OCI-LY1 (cell line): ENCODE measurements around the gene PRCP.
"Not testable (repeated sequence)": the region's sequence is repeated elsewhere in the genome, so short reads cannot be mapped to it uniquely, and the experiment has no call there.

Source experiments
- H2AFZ ChIP-seq: fragments of 200-600 bp; sonication (generic), shearing (Covaris generic); 2 replicates; pipeline ENCODE4 v1.6.0; 2014; ENCODE audit warnings: antibody characterized with exemption, mild to moderate bottlenecking, low read length
- H3F3A ChIP-seq: fragments of 200-600 bp; sonication (generic), shearing (Covaris generic); 2 replicates; pipeline ENCODE4 v1.6.0; 2014; ENCODE audit warnings: mild to moderate bottlenecking, antibody characterized with exemption, low read length, moderate library complexity; ENCODE audit not compliant: insufficient read depth
- H3K27ac ChIP-seq: fragments of 200-600 bp; sonication (generic); 2 replicates; pipeline ENCODE4 v1.5.1; 2014; ENCODE audit warnings: low read length, mixed run types, mild to moderate bottlenecking, low read depth; ENCODE audit not compliant: poor library complexity, severe bottlenecking
- H3K27me3 ChIP-seq: fragments of 200-600 bp; sonication (generic); 2 replicates; pipeline ENCODE4 v1.6.0; 2014; ENCODE audit warnings: antibody characterized with exemption, mild to moderate bottlenecking, low read length, moderate library complexity; ENCODE audit not compliant: insufficient read depth
- H3K36me3 ChIP-seq: fragments of 200-600 bp; sonication (generic); 2 replicates; pipeline ENCODE4 v1.6.1; 2014; ENCODE audit warnings: mild to moderate bottlenecking, antibody characterized with exemption, low read length, moderate library complexity, mixed read lengths; ENCODE audit not compliant: insufficient read depth
- H3K4me1 ChIP-seq: fragments of 200-600 bp; sonication (generic); 2 replicates; pipeline ENCODE4 v1.5.1; 2014; ENCODE audit warnings: mild to moderate bottlenecking, low read length, moderate library complexity; ENCODE audit not compliant: insufficient read depth, severe bottlenecking
- H3K4me2 ChIP-seq: fragments of 200-600 bp; sonication (generic), shearing (Covaris generic); 2 replicates; pipeline ENCODE4 v1.6.1; 2014; ENCODE audit warnings: low read length
- H3K4me3 ChIP-seq: fragments of 200-600 bp; sonication (generic); 2 replicates; pipeline ENCODE4 v1.5.1; 2014; ENCODE audit warnings: low read length, low read depth, mild to moderate bottlenecking, mixed read lengths; ENCODE audit not compliant: poor library complexity, severe bottlenecking
- H3K79me2 ChIP-seq: fragments of 200-600 bp; shearing (Covaris generic); 2 replicates; pipeline ENCODE4 v1.6.1; 2016; ENCODE audit warnings: mixed run types, low read length, mixed read lengths; ENCODE audit not compliant: insufficient read depth
- H3K9ac ChIP-seq: fragments of 200-600 bp; sonication (generic), shearing (Covaris generic); 2 replicates; pipeline ENCODE4 v1.6.1; 2014; ENCODE audit warnings: mild to moderate bottlenecking, low read length, mixed read lengths
- H3K9me2 ChIP-seq: fragments of 200-600 bp; sonication (generic), shearing (Covaris generic); 2 replicates; pipeline ENCODE4 v1.6.1; 2014; ENCODE audit warnings: low read depth, mild to moderate bottlenecking, low read length, mixed read lengths
- H3K9me3 ChIP-seq: fragments of 200-600 bp; shearing (Covaris generic); 2 replicates; pipeline ENCODE4 v1.6.1; 2014; ENCODE audit warnings: low read length, mixed read lengths
- H4K20me1 ChIP-seq: fragments of 200-600 bp; sonication (generic), shearing (Covaris generic); 2 replicates; pipeline ENCODE4 v1.6.0; 2016; ENCODE audit warnings: mild to moderate bottlenecking, low read length; ENCODE audit not compliant: insufficient read depth
- CTCF ChIP-seq: fragments of 200-600 bp; sonication (generic), shearing (Covaris generic); IDR thresholded peaks from 2 replicates; pipeline ENCODE4 v1.5.1; 2017; ENCODE audit warnings: mild to moderate bottlenecking, antibody characterized with exemption, low read length, moderate library complexity, mixed read lengths
- EZH2 ChIP-seq: fragments of 200-600 bp; sonication (generic), shearing (Covaris generic); IDR thresholded peaks from 2 replicates; pipeline ENCODE4 v1.8.0; 2017; ENCODE audit warnings: borderline replicate concordance, mixed run types, mild to moderate bottlenecking, antibody characterized with exemption, low read length, moderate library complexity, mixed read lengths

PRCP gene

GRCh38 chr11:82944198-82944597 lies 44.0 kb upstream of the PRCP start:
- TF ChIP-seq CTCF = no peak
- TF ChIP-seq EZH2 = no peak
- no peak overlapping the region for H3K27ac ChIP-seq

GRCh38 chr11:82943430-82943829 lies 43.2 kb upstream of the PRCP start:
- H3K36me3 ChIP-seq, H3K4me2 ChIP-seq, H4K20me1 ChIP-seq, H3K9me3 ChIP-seq, H3K79me2 ChIP-seq, H3K9ac ChIP-seq, H3K27me3 ChIP-seq, H3K9me2 ChIP-seq, H3K4me1 ChIP-seq, H2AFZ ChIP-seq, H3K27ac ChIP-seq, H3K4me3 ChIP-seq, H3F3A ChIP-seq: not testable (repeated sequence)

More at GRCh38 chr11:82944198-82944597, 44.0 kb upstream of the PRCP start:
- Histone ChIP-seq H3K36me3 (no peaks in the 10 kb centered on the region; the same call in 1 of the 2 replicates), H3K4me3 (no peak overlapping the region), H4K20me1 (no peaks in the 10 kb centered on the region), H3K79me2 (no peaks in the 10 kb centered on the region), H3K4me1 (no peaks in the 10 kb centered on the region), H3F3A (no peaks in the 10 kb centered on the region), H3K9me2 (no peaks in the 10 kb centered on the region), H3K4me2 (no peak overlapping the region), H3K9me3 (no peaks in the 10 kb centered on the region), H2AFZ (no peak overlapping the region), H3K9ac (no peak overlapping the region), H3K27me3 (no peaks in the 10 kb centered on the region)

GRCh38 chr11:82942376-82942775 lies 42.1 kb upstream of the PRCP start:
- no peaks in the 10 kb centered on the region for H3K9me2 ChIP-seq
- peaks cover 6% of the 10 kb centered on the region; the same call in 1 of the 2 replicates for H3K36me3 ChIP-seq
- H3K4me2 ChIP-seq = no peak overlapping the region
- H3K9ac ChIP-seq = no peak overlapping the region
- H4K20me1 ChIP-seq = no peaks in the 10 kb centered on the region
- no peaks in the 10 kb centered on the region for H3F3A ChIP-seq
- no peak overlapping the region for H3K27ac ChIP-seq
- no peak overlapping the region for H2AFZ ChIP-seq
- no peaks in the 10 kb centered on the region for H3K9me3 ChIP-seq
- H3K27me3 ChIP-seq = no peaks in the 10 kb centered on the region
- H3K79me2 ChIP-seq = no peaks in the 10 kb centered on the region
- no peak overlapping the region for H3K4me3 ChIP-seq
- H3K4me1 ChIP-seq = no peaks in the 10 kb centered on the region
- TF ChIP-seq EZH2 (no peak), CTCF (no peak)

GRCh38 chr11:82939456-82939855 lies 39.2 kb upstream of the PRCP start:
- Histone ChIP-seq H2AFZ (no peak overlapping the region), H3K9ac (no peak overlapping the region), H3K9me2 (no peaks in the 10 kb centered on the region), H3K27me3 (no peaks in the 10 kb centered on the region), H3K79me2 (no peaks in the 10 kb centered on the region), H4K20me1 (no peaks in the 10 kb centered on the region), H3K36me3 (peaks cover 17% of the 10 kb centered on the region), H3K4me1 (no peaks in the 10 kb centered on the region), H3K4me3 (no peak overlapping the region), H3K4me2 (no peak overlapping the region), H3F3A (no peaks in the 10 kb centered on the region), H3K9me3 (no peaks in the 10 kb centered on the region), H3K27ac (no peak overlapping the region)
- TF ChIP-seq CTCF = no peak
- TF ChIP-seq EZH2 = no peak
